ENCODE measurements around the gene TOLLIP.

Gene TOLLIP

DNA sequence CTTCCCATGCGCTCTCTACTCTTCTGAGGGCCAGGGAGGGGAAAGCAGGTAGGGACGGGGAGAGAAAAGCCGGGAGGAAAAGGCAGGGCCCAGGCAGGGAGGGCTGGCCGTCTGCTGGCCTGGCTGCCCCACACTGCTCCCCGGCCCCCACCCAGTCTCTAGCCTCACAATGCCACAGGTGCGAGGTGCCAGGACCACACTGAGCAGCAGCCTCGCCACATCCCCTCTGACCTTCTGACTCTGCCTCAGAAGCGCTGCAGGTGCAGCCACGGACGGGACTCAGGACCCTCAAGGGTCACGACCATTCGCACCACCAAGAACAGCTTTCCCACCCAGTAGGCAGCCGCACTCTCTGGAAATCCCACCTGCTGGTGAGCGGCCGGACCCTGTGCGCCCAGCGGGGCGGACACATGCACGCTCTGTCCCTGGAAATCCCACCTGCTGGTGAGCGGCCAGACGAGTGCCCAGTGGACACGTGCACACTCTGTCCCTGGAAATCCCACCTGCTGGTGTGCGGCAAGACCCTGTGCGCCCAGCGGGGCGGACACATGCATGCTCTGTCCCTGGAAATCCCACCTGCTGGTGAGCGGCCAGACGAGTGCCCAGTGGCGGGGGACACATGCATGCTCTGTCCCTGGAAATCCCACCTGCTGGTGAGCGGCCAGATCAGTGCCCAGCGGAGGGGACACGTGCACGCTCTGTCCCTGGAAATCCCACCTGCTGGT is 20.1 kb downstream of the TOLLIP start:
- TF ChIP-seq MYC (IDR thresholded peaks at IDR 0.05; ENCODE audit: low read depth, low read length) = no peak
- TF ChIP-seq, protein P1, sequence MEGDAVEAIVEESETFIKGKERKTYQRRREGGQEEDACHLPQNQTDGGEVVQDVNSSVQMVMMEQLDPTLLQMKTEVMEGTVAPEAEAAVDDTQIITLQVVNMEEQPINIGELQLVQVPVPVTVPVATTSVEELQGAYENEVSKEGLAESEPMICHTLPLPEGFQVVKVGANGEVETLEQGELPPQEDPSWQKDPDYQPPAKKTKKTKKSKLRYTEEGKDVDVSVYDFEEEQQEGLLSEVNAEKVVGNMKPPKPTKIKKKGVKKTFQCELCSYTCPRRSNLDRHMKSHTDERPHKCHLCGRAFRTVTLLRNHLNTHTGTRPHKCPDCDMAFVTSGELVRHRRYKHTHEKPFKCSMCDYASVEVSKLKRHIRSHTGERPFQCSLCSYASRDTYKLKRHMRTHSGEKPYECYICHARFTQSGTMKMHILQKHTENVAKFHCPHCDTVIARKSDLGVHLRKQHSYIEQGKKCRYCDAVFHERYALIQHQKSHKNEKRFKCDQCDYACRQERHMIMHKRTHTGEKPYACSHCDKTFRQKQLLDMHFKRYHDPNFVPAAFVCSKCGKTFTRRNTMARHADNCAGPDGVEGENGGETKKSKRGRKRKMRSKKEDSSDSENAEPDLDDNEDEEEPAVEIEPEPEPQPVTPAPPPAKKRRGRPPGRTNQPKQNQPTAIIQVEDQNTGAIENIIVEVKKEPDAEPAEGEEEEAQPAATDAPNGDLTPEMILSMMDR (IDR thresholded peaks at IDR 0.05; ENCODE audit: low read depth, low read length) = no peak
- TF ChIP-seq POLR2A (IDR thresholded peaks at IDR 0.05; ENCODE audit: extremely low read depth, insufficient read length) = no peak
- TF ChIP-seq, protein P2, sequence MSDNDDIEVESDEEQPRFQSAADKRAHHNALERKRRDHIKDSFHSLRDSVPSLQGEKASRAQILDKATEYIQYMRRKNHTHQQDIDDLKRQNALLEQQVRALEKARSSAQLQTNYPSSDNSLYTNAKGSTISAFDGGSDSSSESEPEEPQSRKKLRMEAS (IDR thresholded peaks at IDR 0.05; ENCODE audit: low read depth, low read length) = no peak
- no peak overlapping the region for H3K4me3 ChIP-seq (ENCODE audit: low read depth, low read length)
- DNase-seq (ENCODE audit: low read depth) = no peak

DNA sequence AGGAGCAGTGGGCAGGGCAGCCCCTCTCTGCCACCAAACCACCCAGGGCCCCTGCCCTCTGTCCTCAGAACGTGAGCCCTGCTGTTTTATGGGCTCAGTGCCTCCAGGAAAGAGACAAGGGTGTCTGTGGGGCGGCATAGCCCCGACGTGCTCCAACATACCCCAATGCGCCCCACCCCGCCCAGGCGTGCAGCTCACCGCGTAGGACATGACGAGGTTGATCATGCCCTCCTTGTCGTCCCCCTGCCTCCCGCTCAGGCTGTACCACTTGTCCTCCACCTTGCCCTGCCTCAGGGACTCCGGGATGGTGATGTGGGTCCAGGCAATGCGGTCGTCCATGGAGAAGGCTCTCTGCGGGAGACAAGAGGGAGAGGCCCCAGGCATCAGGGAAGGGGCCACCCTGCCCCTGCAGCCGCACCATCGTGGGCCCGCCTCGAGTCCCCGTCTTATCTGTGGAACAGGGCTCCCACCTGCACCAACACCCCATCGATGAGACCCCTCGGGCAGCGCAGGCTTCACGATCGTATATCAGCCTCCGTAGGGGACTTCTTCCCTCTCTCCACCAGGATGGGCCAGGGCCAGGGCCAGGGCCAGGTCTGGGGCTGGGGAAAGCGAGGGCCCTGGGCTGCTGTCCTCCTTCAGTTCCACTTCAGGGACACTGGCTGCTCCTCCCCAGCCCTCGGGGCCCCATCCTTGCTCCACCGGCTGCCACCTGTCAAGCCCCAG is 20.8 kb downstream of the TOLLIP start:
- TF ChIP-seq POLR2A (IDR thresholded peaks at IDR 0.05; ENCODE audit: extremely low read depth, insufficient read length) = no peak
- TF ChIP-seq, protein P2 (IDR thresholded peaks at IDR 0.05; ENCODE audit: low read depth, low read length) = no peak
- TF ChIP-seq MYC (IDR thresholded peaks at IDR 0.05; ENCODE audit: low read depth, low read length) = no peak
- TF ChIP-seq, protein P1 (IDR thresholded peaks at IDR 0.05; ENCODE audit: low read depth, low read length) = no peak
- no peak for DNase-seq (ENCODE audit: low read depth)
- no peak overlapping the region for H3K4me3 ChIP-seq (ENCODE audit: low read depth, low read length)

DNA sequence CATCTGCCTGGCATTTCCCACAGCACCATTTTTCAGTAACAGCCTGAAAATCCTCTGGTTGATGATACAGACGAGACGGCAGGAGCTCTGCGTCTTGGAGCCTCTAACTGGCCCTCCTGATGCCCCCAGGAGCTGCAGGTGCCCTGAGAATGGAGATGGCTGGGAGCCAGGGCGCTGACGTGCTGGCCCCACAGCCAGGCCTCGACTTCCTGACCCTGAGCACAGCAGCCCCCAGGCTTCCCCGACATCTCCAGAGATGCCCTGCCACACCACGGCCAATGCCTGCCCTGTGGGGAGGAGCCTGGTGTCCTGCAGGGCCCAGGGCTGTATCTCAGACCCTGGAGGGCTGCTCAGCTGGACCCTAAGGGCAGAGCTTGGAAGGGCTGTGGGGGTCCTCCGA is 21.5 kb downstream of the TOLLIP start:
- H3K4me3 ChIP-seq (ENCODE audit: low read depth, low read length) = no peak overlapping the region
- no peak for DNase-seq (ENCODE audit: low read depth)
- TF ChIP-seq POLR2A (IDR thresholded peaks at IDR 0.05; ENCODE audit: extremely low read depth, insufficient read length) (no peak), MYC (IDR thresholded peaks at IDR 0.05; ENCODE audit: low read depth, low read length) (no peak)
- TF ChIP-seq, protein P1 (IDR thresholded peaks at IDR 0.05; ENCODE audit: low read depth, low read length) = no peak
- TF ChIP-seq, protein P2 (IDR thresholded peaks at IDR 0.05; ENCODE audit: low read depth, low read length) = no peak

DNA sequence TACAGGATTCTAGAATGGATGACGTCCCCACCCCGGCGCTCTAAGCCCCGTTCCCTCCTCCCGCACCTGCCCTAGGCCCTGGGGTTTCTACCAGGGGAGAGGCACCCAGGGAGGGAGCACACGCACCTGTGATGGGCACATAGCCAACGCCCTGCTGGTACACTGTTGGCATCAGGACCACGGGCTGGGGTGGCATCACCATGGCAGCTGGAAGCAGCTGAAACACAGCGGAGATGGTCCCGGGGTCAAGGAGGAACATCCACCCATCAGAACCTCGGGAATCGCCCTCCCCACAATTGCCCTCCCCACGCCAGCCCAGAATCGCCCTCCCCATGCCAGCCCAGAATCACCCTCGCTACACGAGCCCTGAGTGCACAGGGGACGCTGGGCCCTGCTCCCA is 23.6 kb downstream of the TOLLIP start:
- no peak for DNase-seq (ENCODE audit: low read depth)
- H3K4me3 ChIP-seq (ENCODE audit: low read depth, low read length) = no peak overlapping the region
- TF ChIP-seq POLR2A (IDR thresholded peaks at IDR 0.05; ENCODE audit: extremely low read depth, insufficient read length) (no peak), MYC (IDR thresholded peaks at IDR 0.05; ENCODE audit: low read depth, low read length) (no peak)
- TF ChIP-seq, protein P1 (IDR thresholded peaks at IDR 0.05; ENCODE audit: low read depth, low read length) = no peak

DNA sequence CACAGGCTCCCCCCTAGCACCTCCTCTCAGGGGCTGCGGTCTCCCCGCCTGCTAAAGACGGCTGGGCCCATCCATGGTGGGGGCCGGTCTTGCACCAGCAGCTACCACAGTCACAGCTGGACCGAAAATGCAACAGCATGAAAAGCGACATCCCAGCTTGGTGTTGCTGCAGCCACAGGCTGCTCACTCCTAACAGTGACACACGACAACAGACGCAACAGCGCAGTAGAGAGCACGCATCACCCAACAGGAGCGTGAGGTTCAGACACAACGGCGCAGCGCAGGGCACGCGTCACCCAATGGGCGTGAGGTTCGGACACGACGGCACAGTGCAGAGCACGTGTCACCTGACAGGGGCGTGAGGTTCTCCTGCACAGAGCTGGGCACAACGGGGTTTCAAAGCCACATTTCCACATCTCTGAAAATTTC is 24.1 kb downstream of the TOLLIP start:
- no peak overlapping the region for H3K4me3 ChIP-seq (ENCODE audit: low read depth, low read length)
- no peak for DNase-seq (ENCODE audit: low read depth)
- TF ChIP-seq MYC (IDR thresholded peaks at IDR 0.05; ENCODE audit: low read depth, low read length) (no peak), POLR2A (IDR thresholded peaks at IDR 0.05; ENCODE audit: extremely low read depth, insufficient read length) (no peak)
- TF ChIP-seq, protein P1 (IDR thresholded peaks at IDR 0.05; ENCODE audit: low read depth, low read length) = no peak
- TF ChIP-seq, protein P2 (IDR thresholded peaks at IDR 0.05; ENCODE audit: low read depth, low read length) = no peak
